ENCODE measurements around the gene PGAP1.

The PGAP1 gene

GRCh38 chr2:196851088-196851487, 75.4 kb downstream of the PGAP1 start:
- TF ChIP-seq CTCF (conservative IDR thresholded peaks at IDR 0.05; ENCODE audit: low read length), result no peak
- no peak for TF ChIP-seq EZH2phosphoT487 (IDR thresholded peaks at IDR 0.05; ENCODE audit: borderline replicate concordance)
- no peak overlapping the region for H3K4me3 ChIP-seq (ENCODE audit: low read length, poor library complexity, severe bottlenecking)
- no peaks in the 10 kb centered on the region for H3K9me2 ChIP-seq (replicated peaks; ENCODE audit: low read depth, low read length)
- H2AFZ ChIP-seq (ENCODE audit: low read length), result no peak overlapping the region
- H4K20me1 ChIP-seq (ENCODE audit: insufficient read depth, low read length, poor library complexity, severe bottlenecking), result no peaks in the 10 kb centered on the region
- H3K4me2 ChIP-seq (ENCODE audit: low read depth, low read length, poor library complexity, severe bottlenecking), result no peak overlapping the region
- no peaks in the 10 kb centered on the region for H3K9me3 ChIP-seq (ENCODE audit: insufficient read depth, low read depth, low read length)
- no peak overlapping the region for H3K9ac ChIP-seq (ENCODE audit: low read depth, low read length, poor library complexity, severe bottlenecking)
- no peaks in the 10 kb centered on the region for H3F3A ChIP-seq (ENCODE audit: low read depth)
- no peaks in the 10 kb centered on the region for H3K36me3 ChIP-seq (ENCODE audit: insufficient read depth, low read length)
- no peaks in the 10 kb centered on the region for H3K79me2 ChIP-seq (ENCODE audit: insufficient read depth, low read length)
- H3K27me3 ChIP-seq (ENCODE audit: insufficient read depth, low read length, poor library complexity, severe bottlenecking), result no peaks in the 10 kb centered on the region
- peaks cover 32% of the 10 kb centered on the region for H3K4me1 ChIP-seq (ENCODE audit: insufficient read depth, low read length, poor library complexity, severe bottlenecking)

- no peaks in the 10 kb centered on the region for H3K9me3 ChIP-seq (ENCODE audit: insufficient read depth, low read depth, low read length)
- no peak overlapping the region for H3K9ac ChIP-seq (ENCODE audit: low read depth, low read length, poor library complexity, severe bottlenecking)
- H3K79me2 ChIP-seq (ENCODE audit: insufficient read depth, low read length), result no peaks in the 10 kb centered on the region
- H3K36me3 ChIP-seq (ENCODE audit: insufficient read depth, low read length), result peaks cover 4% of the 10 kb centered on the region; the same call in 1 of the 2 replicates
- no peaks in the 10 kb centered on the region for H3K9me2 ChIP-seq (replicated peaks; ENCODE audit: low read depth, low read length)
- no peaks in the 10 kb centered on the region for H3F3A ChIP-seq (ENCODE audit: low read depth)
- no peak overlapping the region for H3K4me3 ChIP-seq (ENCODE audit: low read length, poor library complexity, severe bottlenecking)
- H4K20me1 ChIP-seq (ENCODE audit: insufficient read depth, low read length, poor library complexity, severe bottlenecking), result no peaks in the 10 kb centered on the region
- H3K27me3 ChIP-seq (ENCODE audit: insufficient read depth, low read length, poor library complexity, severe bottlenecking), result no peaks in the 10 kb centered on the region
- peak overlapping the region; percentile 10 for H3K4me2 ChIP-seq (ENCODE audit: low read depth, low read length, poor library complexity, severe bottlenecking)
- TF ChIP-seq CTCF (conservative IDR thresholded peaks at IDR 0.05; ENCODE audit: low read length) (peak; percentile 43), EZH2phosphoT487 (IDR thresholded peaks at IDR 0.05; ENCODE audit: borderline replicate concordance) (no peak)
- peaks cover 32% of the 10 kb centered on the region for H3K4me1 ChIP-seq (ENCODE audit: insufficient read depth, low read length, poor library complexity, severe bottlenecking)
- H2AFZ ChIP-seq (ENCODE audit: low read length), result no peak overlapping the region
Observed at GRCh38 chr2:196849895-196850294, 76.6 kb downstream of the PGAP1 start.

GRCh38 chr2:196846295-196846694, 80.2 kb downstream of the PGAP1 start:
- Histone ChIP-seq H3K4me3 (ENCODE audit: low read length, poor library complexity, severe bottlenecking) (no peak overlapping the region), H3K4me2 (ENCODE audit: low read depth, low read length, poor library complexity, severe bottlenecking) (no peak overlapping the region), H2AFZ (ENCODE audit: low read length) (no peak overlapping the region), H3K27me3 (ENCODE audit: insufficient read depth, low read length, poor library complexity, severe bottlenecking) (no peaks in the 10 kb centered on the region), H3K9ac (ENCODE audit: low read depth, low read length, poor library complexity, severe bottlenecking) (no peak overlapping the region), H3K79me2 (ENCODE audit: insufficient read depth, low read length) (no peaks in the 10 kb centered on the region), H3K9me3 (ENCODE audit: insufficient read depth, low read depth, low read length) (no peaks in the 10 kb centered on the region), H3K4me1 (ENCODE audit: insufficient read depth, low read length, poor library complexity, severe bottlenecking) (peaks cover 14% of the 10 kb centered on the region), H3K36me3 (ENCODE audit: insufficient read depth, low read length) (peaks cover 18% of the 10 kb centered on the region), H3F3A (ENCODE audit: low read depth) (0 out of 2 replicates have a peak, but pooled peaks cover 3% of the 10 kb centered on the region), H3K9me2 (replicated peaks; ENCODE audit: low read depth, low read length) (no peaks in the 10 kb centered on the region), H4K20me1 (ENCODE audit: insufficient read depth, low read length, poor library complexity, severe bottlenecking) (no peaks in the 10 kb centered on the region)
- TF ChIP-seq EZH2phosphoT487 (IDR thresholded peaks at IDR 0.05; ENCODE audit: borderline replicate concordance) (no peak), CTCF (conservative IDR thresholded peaks at IDR 0.05; ENCODE audit: low read length) (no peak)

All from Loucy (cell line).